SJCRH30 (cell line): Measurements from ENCODE around the gene TRAPPC1. TPM values are rescaled to one million over a fixed set of nuclear protein-coding genes. Genes with fewer than 3 reads are reported as not detected.

Experiments
- DNase-seq, 2 experiments: peaks; one replicate each; pipeline ENCODE4 v3.0.0-alpha.2; 2015 to 2020
- H3K27ac ChIP-seq: fragments of 250-450 bp; sonication (Bioruptor Pico); 2 replicates; pipeline ENCODE4 v1.5.1; 2020; ENCODE audit warnings: mild to moderate bottlenecking, moderate library complexity
- H3K27me3 ChIP-seq: fragments of 250-450 bp; sonication (Bioruptor Pico); 2 replicates; pipeline ENCODE4 v1.5.1; 2020; ENCODE audit warnings: mild to moderate bottlenecking, moderate library complexity
- H3K36me3 ChIP-seq: fragments of 250-450 bp; sonication (Bioruptor Pico); 2 replicates; pipeline ENCODE4 v1.5.1; 2020; ENCODE audit warnings: mild to moderate bottlenecking, moderate library complexity
- H3K4me1 ChIP-seq: fragments of 250-450 bp; sonication (Bioruptor Pico); 2 replicates; pipeline ENCODE4 v1.5.1; 2020; ENCODE audit warnings: mild to moderate bottlenecking, moderate library complexity
- H3K4me3 ChIP-seq: fragments of 250-450 bp; sonication (Bioruptor Pico); 2 replicates; pipeline ENCODE4 v1.5.1; 2020; ENCODE audit warnings: mild to moderate bottlenecking, moderate library complexity
- H3K9me3 ChIP-seq: fragments of 250-450 bp; sonication (Bioruptor Pico); replicated peaks from 2 replicates; pipeline ENCODE4 v1.5.1; 2020; ENCODE audit warnings: mild to moderate bottlenecking, moderate library complexity
- total RNA-seq: library from RNA; depleted of rRNA; stranded (reverse); fragments of >200 nt; shearing (Covaris generic); gene quantifications from 2 replicates; pipeline ENCODE4 v1.2.3, GENCODE V29; 2014

Gene TRAPPC1
- total RNA-seq, 1 experiment from 2014 or later: 38.8 TPM

GRCh38 chr17:7951143-7951792 is 19.5 kb upstream of the TRAPPC1 start:
- no peaks in the 10 kb centered on the region for H3K27me3 ChIP-seq
- no peaks in the 10 kb centered on the region for H3K4me1 ChIP-seq
- no peaks in the 10 kb centered on the region; the same call in 1 of the 2 replicates for H3K36me3 ChIP-seq
- no peak overlapping the region for H3K27ac ChIP-seq
- H3K9me3 ChIP-seq: no peaks in the 10 kb centered on the region
- no peak overlapping the region for H3K4me3 ChIP-seq
- no peak for DNase-seq

DNA sequence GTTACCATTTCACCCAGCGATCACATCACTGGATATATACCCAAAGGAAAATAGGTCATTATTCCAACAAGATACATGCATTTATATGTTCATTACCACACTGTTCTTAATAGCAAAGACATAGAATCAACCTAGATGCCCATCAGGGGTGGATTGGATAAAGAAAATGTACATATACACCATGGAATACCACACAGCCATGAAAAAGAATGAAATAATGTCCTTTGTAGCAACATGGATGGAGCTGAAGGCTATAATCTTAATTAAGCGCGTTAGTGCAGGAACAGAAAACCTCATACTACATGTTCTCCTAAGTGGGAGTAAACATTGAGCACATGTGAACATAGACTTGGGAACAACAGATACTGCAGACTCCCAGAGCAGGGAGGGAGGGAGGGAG is 18.8 kb upstream of the TRAPPC1 start:
- H3K4me1 ChIP-seq: no peaks in the 10 kb centered on the region

GRCh38 chr17:7947651-7948050 is 15.9 kb upstream of the TRAPPC1 start:
- DNase-seq: no peak
- peaks cover 20% of the 10 kb centered on the region for H3K36me3 ChIP-seq
- H3K4me1 ChIP-seq: no peaks in the 10 kb centered on the region

More for the DNA sequence above, 18.8 kb upstream of the TRAPPC1 start:
- no peaks in the 10 kb centered on the region for H3K27me3 ChIP-seq
- DNase-seq: no peak
- H3K9me3 ChIP-seq: no peaks in the 10 kb centered on the region
- H3K27ac ChIP-seq: no peak overlapping the region
- H3K36me3 ChIP-seq: peaks cover 3% of the 10 kb centered on the region; the same call in 1 of the 2 replicates
- no peak overlapping the region for H3K4me3 ChIP-seq

GRCh38 chr17:7946441-7946840 is 14.7 kb upstream of the TRAPPC1 start:
- Histone ChIP-seq H3K36me3 (peaks cover 20% of the 10 kb centered on the region), H3K4me3 (no peak overlapping the region), H3K27me3 (no peaks in the 10 kb centered on the region), H3K9me3 (no peaks in the 10 kb centered on the region), H3K27ac (no peak overlapping the region), H3K4me1 (no peaks in the 10 kb centered on the region)
- no peak for DNase-seq

More at GRCh38 chr17:7947651-7948050, 15.9 kb upstream of the TRAPPC1 start:
- Histone ChIP-seq H3K4me3 (no peak overlapping the region), H3K27ac (no peak overlapping the region), H3K9me3 (no peaks in the 10 kb centered on the region), H3K27me3 (no peaks in the 10 kb centered on the region)

GRCh38 chr17:7945651-7946050 is 13.9 kb upstream of the TRAPPC1 start:
- peaks cover 20% of the 10 kb centered on the region for H3K36me3 ChIP-seq
- no peaks in the 10 kb centered on the region for H3K27me3 ChIP-seq
- DNase-seq: no peak
- H3K9me3 ChIP-seq: no peaks in the 10 kb centered on the region
- H3K27ac ChIP-seq: no peak overlapping the region
- no peak overlapping the region for H3K4me3 ChIP-seq
- H3K4me1 ChIP-seq: no peaks in the 10 kb centered on the region

DNA sequence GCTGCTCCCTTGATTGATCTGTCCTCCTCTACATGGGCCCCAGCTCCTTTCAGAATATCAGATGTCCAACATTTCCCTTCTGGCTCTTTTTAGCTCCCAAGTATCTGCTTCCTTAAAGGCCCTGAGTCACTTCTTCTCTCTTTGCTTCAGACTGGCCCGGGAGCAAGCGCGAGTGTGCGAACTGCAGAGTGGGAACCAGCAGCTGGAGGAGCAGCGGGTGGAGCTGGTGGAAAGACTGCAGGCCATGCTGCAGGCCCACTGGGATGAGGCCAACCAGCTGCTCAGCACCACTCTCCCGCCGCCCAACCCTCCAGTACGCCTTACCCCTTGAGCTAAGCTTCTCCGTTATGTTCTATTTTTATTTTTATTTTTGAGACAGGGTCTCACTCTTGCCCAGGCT is 12.6 kb upstream of the TRAPPC1 start:
- Histone ChIP-seq H3K36me3 (peaks cover 20% of the 10 kb centered on the region), H3K4me1 (no peaks in the 10 kb centered on the region), H3K9me3 (no peaks in the 10 kb centered on the region), H3K27ac (no peak overlapping the region), H3K4me3 (no peak overlapping the region), H3K27me3 (no peaks in the 10 kb centered on the region)
- no peak for DNase-seq

DNA sequence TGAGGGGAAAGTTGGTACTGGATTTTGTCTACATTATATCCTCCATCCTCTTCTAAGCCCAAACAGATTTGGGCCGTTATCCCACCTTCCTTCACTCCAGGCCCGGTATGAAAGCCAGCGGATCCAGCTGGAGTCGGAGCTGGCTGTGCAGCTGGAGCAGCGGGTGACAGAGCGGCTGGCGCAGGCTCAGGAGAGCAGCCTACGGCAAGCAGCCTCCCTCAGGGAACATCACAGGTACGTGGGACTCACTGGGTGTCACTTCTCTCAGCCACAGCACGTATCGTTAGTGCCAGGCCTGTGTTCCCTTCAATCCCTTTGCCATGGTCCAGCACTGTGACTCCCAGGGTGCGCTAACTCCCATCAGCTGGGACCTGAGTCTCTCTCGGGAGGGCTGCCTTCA is 11.5 kb upstream of the TRAPPC1 start:
- Histone ChIP-seq H3K4me3 (no peak overlapping the region), H3K9me3 (no peaks in the 10 kb centered on the region), H3K27ac (no peak overlapping the region), H3K27me3 (no peaks in the 10 kb centered on the region), H3K4me1 (no peaks in the 10 kb centered on the region), H3K36me3 (peaks cover 21% of the 10 kb centered on the region)
- DNase-seq: no peak

- Histone ChIP-seq H3K36me3 (peaks cover 28% of the 10 kb centered on the region), H3K27me3 (no peaks in the 10 kb centered on the region)
Measured at GRCh38 chr17:7940743-7941142, 9.0 kb upstream of the TRAPPC1 start.

DNA sequence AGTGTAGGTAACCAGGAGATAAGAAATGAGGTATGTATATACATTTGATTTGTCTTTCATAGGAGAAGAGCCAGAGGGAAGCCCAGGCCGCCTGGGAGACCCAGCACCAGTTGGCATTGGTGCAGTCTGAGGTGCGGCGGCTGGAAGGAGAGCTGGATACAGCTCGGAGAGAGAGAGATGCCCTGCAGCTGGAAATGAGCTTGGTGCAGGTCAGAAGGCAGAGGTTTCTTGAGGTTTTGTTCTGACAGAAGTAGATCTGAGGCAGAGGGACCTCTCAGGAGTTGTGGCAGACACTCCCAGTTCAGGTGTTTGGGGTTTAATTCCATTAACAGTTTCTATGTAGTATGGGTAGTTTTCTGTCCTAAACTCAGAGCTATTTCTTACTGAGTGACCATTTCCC is 8.3 kb upstream of the TRAPPC1 start:
- H3K27ac ChIP-seq: no peak overlapping the region
- peaks cover 23% of the 10 kb centered on the region for H3K36me3 ChIP-seq
- DNase-seq: no peak
- no peaks in the 10 kb centered on the region for H3K9me3 ChIP-seq
- H3K4me1 ChIP-seq: no peaks in the 10 kb centered on the region
- H3K4me3 ChIP-seq: no peak overlapping the region
- no peaks in the 10 kb centered on the region for H3K27me3 ChIP-seq

More at GRCh38 chr17:7940743-7941142, 9.0 kb upstream of the TRAPPC1 start:
- H3K9me3 ChIP-seq: no peaks in the 10 kb centered on the region
- DNase-seq: no peak
- H3K27ac ChIP-seq: no peak overlapping the region
- no peak overlapping the region for H3K4me3 ChIP-seq
- H3K4me1 ChIP-seq: no peaks in the 10 kb centered on the region

- Histone ChIP-seq H3K27me3 (no peaks in the 10 kb centered on the region), H3K4me3 (no peak overlapping the region), H3K9me3 (no peaks in the 10 kb centered on the region), H3K36me3 (peaks cover 19% of the 10 kb centered on the region), H3K4me1 (0 out of 2 replicates have a peak, but pooled peaks cover 3% of the 10 kb centered on the region), H3K27ac (no peak overlapping the region)
- DNase-seq: no peak
Measured at GRCh38 chr17:7935859-7936258, 4.1 kb upstream of the TRAPPC1 start.

DNA sequence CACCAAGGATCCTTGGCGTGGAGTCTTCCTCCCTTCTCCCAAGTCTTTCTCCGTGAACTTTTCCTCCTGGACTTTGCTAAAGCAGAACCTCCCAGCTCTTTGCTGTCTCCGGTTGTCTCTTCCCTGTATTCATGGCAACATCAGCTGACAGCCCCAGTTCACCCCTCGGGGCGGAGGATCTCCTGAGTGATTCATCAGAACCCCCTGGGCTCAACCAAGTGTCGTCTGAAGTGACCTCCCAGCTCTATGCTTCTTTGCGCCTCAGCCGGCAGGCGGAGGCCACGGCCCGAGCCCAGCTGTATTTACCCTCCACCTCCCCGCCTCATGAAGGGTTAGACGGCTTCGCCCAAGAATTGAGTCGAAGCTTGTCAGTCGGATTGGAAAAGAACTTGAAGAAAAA is 1.2 kb upstream of the TRAPPC1 start:
- Histone ChIP-seq H3K9me3 (no peaks in the 10 kb centered on the region), H3K4me1 (0 out of 2 replicates have a peak, but pooled peaks cover 3% of the 10 kb centered on the region), H3K27ac (peak overlapping the region; percentile 88), H3K4me3 (peak overlapping the region; percentile 74), H3K36me3 (peaks cover 15% of the 10 kb centered on the region), H3K27me3 (no peaks in the 10 kb centered on the region)
- DNase-seq: peak; percentile 42 to 49

DNA sequence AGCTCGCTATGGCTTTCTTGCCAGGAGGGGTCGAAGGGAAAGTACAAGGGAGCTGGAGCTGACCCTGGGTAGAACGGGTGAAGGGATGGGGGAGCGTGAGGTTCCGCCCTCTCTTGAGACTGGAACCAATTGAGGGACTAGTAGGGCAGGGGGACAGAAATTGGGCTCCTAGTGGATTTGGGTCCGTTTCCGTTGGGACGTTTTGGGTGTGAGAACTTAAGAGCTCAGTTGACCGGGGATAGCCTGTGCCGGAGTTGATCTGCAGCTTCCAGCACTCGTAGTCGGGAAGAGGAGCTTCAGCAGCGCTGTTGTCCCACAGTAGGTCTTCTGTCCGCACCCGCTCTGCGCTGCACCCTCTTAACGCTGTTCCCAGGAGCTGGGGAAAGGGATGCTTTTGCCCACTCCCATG is 741 bp upstream of the TRAPPC1 start:
- Histone ChIP-seq H3K4me3 (peak overlapping the region; percentile 74), H3K9me3 (no peaks in the 10 kb centered on the region), H3K36me3 (peaks cover 14% of the 10 kb centered on the region), H3K4me1 (0 out of 2 replicates have a peak, but pooled peaks cover 3% of the 10 kb centered on the region), H3K27ac (peak overlapping the region; percentile 88), H3K27me3 (no peaks in the 10 kb centered on the region)
- peak; percentile 26 to 51 for DNase-seq

DNA sequence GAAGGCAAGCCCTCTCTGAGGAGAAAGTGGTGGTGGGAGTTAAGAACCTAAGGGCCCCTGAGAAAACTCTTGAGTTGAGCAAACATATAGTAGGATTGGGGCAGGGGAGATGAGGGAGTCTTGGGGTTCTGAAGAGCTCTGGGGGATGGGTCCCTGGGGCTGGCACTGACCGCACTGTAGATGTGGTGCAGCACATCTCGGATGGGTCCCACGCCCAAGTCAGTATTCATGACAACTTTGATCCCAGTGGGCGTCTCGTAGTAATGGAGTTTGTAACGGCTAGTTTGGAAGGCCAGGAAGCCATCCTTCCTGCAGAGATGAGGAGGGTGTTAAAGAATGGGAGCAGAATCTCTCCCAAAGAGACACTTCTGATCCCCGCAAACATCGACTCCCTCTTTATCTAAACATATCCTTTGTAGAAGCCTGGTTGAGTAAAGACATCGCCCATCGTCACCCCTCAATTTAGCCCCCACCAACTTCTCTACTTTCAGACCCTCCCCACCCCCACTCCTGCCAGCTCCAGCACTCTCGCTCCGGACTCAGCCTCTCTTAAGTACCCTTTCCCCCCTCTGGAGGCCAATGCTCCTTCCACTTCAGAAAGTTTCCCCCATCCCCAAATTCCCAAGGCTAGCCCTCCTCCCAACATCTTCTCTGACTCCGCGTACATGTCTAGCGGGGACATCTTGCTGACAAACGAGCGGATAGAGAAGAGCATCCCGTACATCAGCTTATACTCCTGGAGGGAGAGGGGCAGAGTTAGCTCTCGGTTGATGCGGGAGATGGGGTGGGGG is 710 bp downstream of the TRAPPC1 start:
- Histone ChIP-seq H3K4me3 (peak overlapping the region; percentile 74), H3K36me3 (peaks cover 9% of the 10 kb centered on the region; the same call in 1 of the 2 replicates), H3K4me1 (0 out of 2 replicates have a peak, but pooled peaks cover 3% of the 10 kb centered on the region), H3K27ac (peak overlapping the region; percentile 18; the same call in 1 of the 2 replicates), H3K27me3 (no peaks in the 10 kb centered on the region), H3K9me3 (no peaks in the 10 kb centered on the region)
- no peak for DNase-seq

GRCh38 chr17:7929158-7930023 is 2.4 kb downstream of the TRAPPC1 start, which contains the start of gene KCNAB3:
TSS of gene KCNAB3 (minus strand) at chr17:7929856. CDS start at chr17:7929435, 421 bp downstream.
- DNase-seq: no peak
- Histone ChIP-seq H3K27ac (no peak within 1 kb of the TSS), H3K4me3 (no peak within 1 kb of the TSS)

More at GRCh38 chr17:7929158-7930023, 2.4 kb downstream of the TRAPPC1 start, which contains the start of gene KCNAB3:
- no peaks in the 10 kb centered on the region for H3K9me3 ChIP-seq
- no peaks in the 10 kb centered on the region for H3K27me3 ChIP-seq
- 0 out of 2 replicates have a peak, but pooled peaks cover 3% of the 10 kb centered on the region for H3K4me1 ChIP-seq
- peaks cover 4% of the 10 kb centered on the region; the same call in 1 of the 2 replicates for H3K36me3 ChIP-seq
